Astrocyte (in vitro differentiated cells and primary cell): Measurements from ENCODE around the gene HSBP1. TPM values are rescaled to one million over a fixed set of nuclear protein-coding genes. Genes with fewer than 3 reads are reported as not detected.

Source experiments
- DNase-seq: peaks from one replicate; pipeline ENCODE4 v3.0.0-alpha.2; 2010; ENCODE audit warnings: low read depth
- FAIRE-seq: peaks from 2 replicates; lab custom pipeline; 2011; peaks lifted over from hg19 to GRCh38; lab: Jason Lieb, UNC
- H2AFZ ChIP-seq: 2 replicates; pipeline ENCODE4 v1.6.0; 2012; ENCODE audit warnings: low read depth, low read length, inconsistent platforms
- H3K27ac ChIP-seq: 2 replicates; pipeline ENCODE4 v1.5.1; 2011; ENCODE audit warnings: low read depth, low read length, inconsistent platforms
- H3K27me3 ChIP-seq: 2 replicates; pipeline ENCODE4 v1.6.0; 2011; ENCODE audit warnings: low read length, inconsistent platforms; ENCODE audit not compliant: insufficient read depth
- H3K36me3 ChIP-seq: 2 replicates; pipeline ENCODE4 v1.5.1; 2011; ENCODE audit warnings: low read length, inconsistent platforms; ENCODE audit not compliant: insufficient read depth
- H3K4me1 ChIP-seq: 2 replicates; pipeline ENCODE4 v1.5.1; 2011; ENCODE audit warnings: low read length, inconsistent platforms; ENCODE audit not compliant: insufficient read depth
- H3K4me2 ChIP-seq: 2 replicates; pipeline ENCODE4 v1.6.0; 2012; ENCODE audit warnings: low read length, inconsistent platforms
- H3K4me3 ChIP-seq: 2 replicates; pipeline ENCODE4 v1.5.1; 2011; ENCODE audit warnings: low read depth, mild to moderate bottlenecking, low read length, inconsistent platforms; ENCODE audit not compliant: insufficient read depth
- H3K79me2 ChIP-seq: 2 replicates; pipeline ENCODE4 v1.6.0; 2012; ENCODE audit warnings: mild to moderate bottlenecking, low read length, inconsistent platforms; ENCODE audit not compliant: insufficient read depth
- H3K9ac ChIP-seq: 2 replicates; pipeline ENCODE4 v1.6.0; 2012; ENCODE audit warnings: mild to moderate bottlenecking, low read length, inconsistent platforms
- H3K9me3 ChIP-seq: 2 replicates; pipeline ENCODE4 v1.5.1; 2012; ENCODE audit warnings: low read depth, mild to moderate bottlenecking, low read length, inconsistent platforms; ENCODE audit not compliant: insufficient read depth
- H4K20me1 ChIP-seq: 2 replicates; pipeline ENCODE4 v1.6.0; 2012; ENCODE audit warnings: low read length, inconsistent platforms; ENCODE audit not compliant: insufficient read depth
- H3K27ac Mint-ChIP-seq: one replicate; pipeline ENCODE4 v1.8.0; 2021; ENCODE audit warnings: mild to moderate bottlenecking, mixed read lengths; ENCODE audit not compliant: unreplicated experiment
- H3K27me3 Mint-ChIP-seq: one replicate; pipeline ENCODE4 v1.8.0; 2021; ENCODE audit warnings: low read depth, mixed read lengths; ENCODE audit not compliant: unreplicated experiment
- H3K36me3 Mint-ChIP-seq: one replicate; pipeline ENCODE4 v1.8.0; 2021; ENCODE audit warnings: low read depth, mixed read lengths; ENCODE audit not compliant: unreplicated experiment
- H3K4me1 Mint-ChIP-seq: one replicate; pipeline ENCODE4 v1.8.0; 2021; ENCODE audit warnings: low read depth, mixed read lengths; ENCODE audit not compliant: unreplicated experiment
- H3K4me3 Mint-ChIP-seq: one replicate; pipeline ENCODE4 v1.8.0; 2021; ENCODE audit warnings: mild to moderate bottlenecking, moderate library complexity, mixed read lengths; ENCODE audit not compliant: unreplicated experiment
- H3K9me3 Mint-ChIP-seq: one replicate; pipeline ENCODE4 v1.8.0; 2021; ENCODE audit warnings: mild to moderate bottlenecking, mixed read lengths; ENCODE audit not compliant: unreplicated experiment
- EZH2 ChIP-seq: IDR thresholded peaks from 2 replicates; pipeline ENCODE4 v1.6.1; 2012; ENCODE audit warnings: mild to moderate bottlenecking, low read length, inconsistent platforms; ENCODE audit not compliant: insufficient read depth
- total RNA-seq: library from RNA; stranded (reverse); gene quantifications from 2 replicates; pipeline ENCODE4 v1.2.1, GENCODE V29; 2021
- TF ChIP-seq, protein P1 (sequence below): IDR thresholded peaks from 2 replicates; pipeline ENCODE4 v1.5.1; 2011; ENCODE audit warnings: low read depth, mild to moderate bottlenecking, inconsistent platforms, low read length, moderate library complexity; ENCODE audit not compliant: insufficient read depth

Gene HSBP1
- total RNA-seq, 1 donor from 2014 or later, result 179 TPM

DNA sequence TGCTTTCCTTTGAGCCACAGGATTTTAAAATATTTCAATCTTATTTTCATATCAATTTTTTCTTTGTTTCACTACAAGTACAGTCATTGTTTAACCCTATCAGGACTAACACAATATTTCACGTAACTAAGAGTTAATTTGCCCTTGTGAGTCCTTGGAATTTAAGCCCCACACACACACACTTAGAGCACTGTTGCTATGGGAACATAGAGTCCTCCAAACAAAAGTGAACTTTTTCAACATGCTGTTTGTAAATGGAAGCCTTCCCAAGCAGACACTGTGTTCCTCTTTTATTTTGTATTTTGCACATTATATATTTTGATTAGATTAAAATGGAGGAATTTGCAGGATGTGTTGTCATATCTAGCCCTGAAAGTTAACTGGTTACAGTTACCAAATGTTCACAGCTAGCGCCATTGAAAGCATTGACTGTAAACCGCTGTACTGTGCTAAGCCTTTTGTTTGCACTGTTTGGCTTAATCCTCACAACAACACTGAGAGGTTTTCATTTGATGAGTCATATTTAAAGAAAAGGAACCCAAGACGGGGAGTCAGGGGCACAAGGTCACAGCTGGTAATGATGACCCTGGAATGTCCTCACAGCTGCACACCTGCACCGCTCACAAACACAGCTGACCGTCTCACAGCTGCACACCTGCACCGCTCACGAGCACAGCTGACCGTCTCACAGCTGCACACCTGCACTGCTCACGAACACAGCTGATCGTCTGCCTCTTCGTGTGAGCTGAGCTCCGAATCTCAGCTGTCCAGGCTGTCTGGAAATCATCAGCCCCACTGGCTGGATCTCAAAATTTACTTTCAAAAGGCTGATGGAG, 6.3 kb downstream of the HSBP1 start:
- Histone ChIP-seq H3K4me1 (peaks cover 26% of the 10 kb centered on the region), H2AFZ (no peak overlapping the region), H3K4me3 (no peak overlapping the region), H3K79me2 (peaks cover 26% of the 10 kb centered on the region), H3K9me3 (no peaks in the 10 kb centered on the region), H4K20me1 (peaks cover 21% of the 10 kb centered on the region), H3K36me3 (peaks cover 14% of the 10 kb centered on the region), H3K27me3 (no peaks in the 10 kb centered on the region), H3K4me2 (peak overlapping the region; percentile 60), H3K9ac (peak overlapping the region; percentile 33), H3K27ac (peak overlapping the region; percentile 64)
- peaks cover 18% of the 10 kb centered on the region for H3K27me3 Mint-ChIP-seq
- TF ChIP-seq EZH2, result no peak
- TF ChIP-seq, protein P1, sequence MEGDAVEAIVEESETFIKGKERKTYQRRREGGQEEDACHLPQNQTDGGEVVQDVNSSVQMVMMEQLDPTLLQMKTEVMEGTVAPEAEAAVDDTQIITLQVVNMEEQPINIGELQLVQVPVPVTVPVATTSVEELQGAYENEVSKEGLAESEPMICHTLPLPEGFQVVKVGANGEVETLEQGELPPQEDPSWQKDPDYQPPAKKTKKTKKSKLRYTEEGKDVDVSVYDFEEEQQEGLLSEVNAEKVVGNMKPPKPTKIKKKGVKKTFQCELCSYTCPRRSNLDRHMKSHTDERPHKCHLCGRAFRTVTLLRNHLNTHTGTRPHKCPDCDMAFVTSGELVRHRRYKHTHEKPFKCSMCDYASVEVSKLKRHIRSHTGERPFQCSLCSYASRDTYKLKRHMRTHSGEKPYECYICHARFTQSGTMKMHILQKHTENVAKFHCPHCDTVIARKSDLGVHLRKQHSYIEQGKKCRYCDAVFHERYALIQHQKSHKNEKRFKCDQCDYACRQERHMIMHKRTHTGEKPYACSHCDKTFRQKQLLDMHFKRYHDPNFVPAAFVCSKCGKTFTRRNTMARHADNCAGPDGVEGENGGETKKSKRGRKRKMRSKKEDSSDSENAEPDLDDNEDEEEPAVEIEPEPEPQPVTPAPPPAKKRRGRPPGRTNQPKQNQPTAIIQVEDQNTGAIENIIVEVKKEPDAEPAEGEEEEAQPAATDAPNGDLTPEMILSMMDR, result no peak
- DNase-seq, result peak; percentile 73
- FAIRE-seq, result no peak
- H3K9me3 Mint-ChIP-seq, result peaks cover 3% of the 10 kb centered on the region
- peaks cover 14% of the 10 kb centered on the region for H3K36me3 Mint-ChIP-seq
- peaks cover 26% of the 10 kb centered on the region for H3K4me1 Mint-ChIP-seq
- H3K27ac Mint-ChIP-seq, result peak overlapping the region; percentile 47
- no peak overlapping the region for H3K4me3 Mint-ChIP-seq

DNA sequence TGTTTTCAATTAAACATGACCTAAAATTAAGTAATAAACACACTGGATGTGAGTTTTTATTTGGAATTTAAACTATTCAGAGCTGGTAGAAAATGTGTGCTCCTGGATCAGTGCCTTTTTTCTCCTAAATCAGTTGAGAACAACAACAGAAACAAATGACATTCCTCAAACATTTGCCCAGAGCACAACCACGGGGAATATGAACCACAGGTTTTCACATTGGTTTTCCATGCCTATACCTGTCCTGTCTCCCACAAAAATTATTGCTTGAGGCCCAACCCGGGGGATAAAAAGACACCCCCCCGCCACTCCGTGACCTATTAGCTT, 6.8 kb downstream of the HSBP1 start:
- peaks cover 14% of the 10 kb centered on the region for H3K36me3 ChIP-seq
- peaks cover 19% of the 10 kb centered on the region for H4K20me1 ChIP-seq
- no peaks in the 10 kb centered on the region for H3K9me3 ChIP-seq
- H3K4me1 ChIP-seq, result peaks cover 23% of the 10 kb centered on the region
- H3K27me3 ChIP-seq, result no peaks in the 10 kb centered on the region
- no peak for FAIRE-seq
- DNase-seq, result no peak
- Mint-ChIP-seq H3K9me3 (peaks cover 3% of the 10 kb centered on the region), H3K36me3 (peaks cover 12% of the 10 kb centered on the region), H3K27me3 (peaks cover 18% of the 10 kb centered on the region), H3K4me3 (no peak overlapping the region), H3K27ac (peak overlapping the region; percentile 26), H3K4me1 (peaks cover 24% of the 10 kb centered on the region)
- H3K4me3 ChIP-seq, result no peak overlapping the region
- H2AFZ ChIP-seq, result no peak overlapping the region
- H3K4me2 ChIP-seq, result peak overlapping the region; percentile 60
- peaks cover 21% of the 10 kb centered on the region for H3K79me2 ChIP-seq
- TF ChIP-seq EZH2, result no peak
- TF ChIP-seq, protein P1, result no peak
- peak overlapping the region; percentile 64 for H3K27ac ChIP-seq
- H3K9ac ChIP-seq, result peak overlapping the region; percentile 10

GRCh38 chr16:83817022-83817421, 9.2 kb downstream of the HSBP1 start:
- H4K20me1 ChIP-seq, result peaks cover 9% of the 10 kb centered on the region
- H3K9me3 Mint-ChIP-seq, result peaks cover 3% of the 10 kb centered on the region
- no peak overlapping the region for H3K27ac ChIP-seq
- H3K36me3 ChIP-seq, result peaks cover 10% of the 10 kb centered on the region
- H3K4me1 Mint-ChIP-seq, result peaks cover 14% of the 10 kb centered on the region
- H3K9ac ChIP-seq, result no peak overlapping the region
- H3K79me2 ChIP-seq, result no peaks in the 10 kb centered on the region
- H2AFZ ChIP-seq, result no peak overlapping the region
- DNase-seq, result no peak
- peaks cover 31% of the 10 kb centered on the region for H3K27me3 Mint-ChIP-seq
- no peaks in the 10 kb centered on the region for H3K27me3 ChIP-seq
- H3K36me3 Mint-ChIP-seq, result peaks cover 9% of the 10 kb centered on the region
- no peak for TF ChIP-seq EZH2
- TF ChIP-seq, protein P1, result no peak
- no peak for FAIRE-seq
- H3K9me3 ChIP-seq, result no peaks in the 10 kb centered on the region
- H3K4me3 ChIP-seq, result no peak overlapping the region
- H3K4me3 Mint-ChIP-seq, result no peak overlapping the region
- no peak overlapping the region for H3K4me2 ChIP-seq
- H3K4me1 ChIP-seq, result peaks cover 16% of the 10 kb centered on the region
- no peak overlapping the region for H3K27ac Mint-ChIP-seq
